GM23338 (cell line): ENCODE measurements around the gene ADGRG4. TPM values are rescaled to one million over a fixed set of nuclear protein-coding genes. Genes with fewer than 3 reads are reported as not detected.

Source experiments
- ATAC-seq: fragments of 200-7000 bp; cut with Tn5 transposase; 3 replicates; pipeline ENCODE4 v1.9.1; 2020
- DNase-seq: peaks from one replicate; pipeline ENCODE4 v3.0.0-alpha.2; 2015; ENCODE audit warnings: low spot score
- H2AFZ ChIP-seq: fragments of 200-600 bp; sonication (generic); 2 replicates; pipeline ENCODE4 v1.8.0; 2016; ENCODE audit warnings: antibody characterized with exemption, mild to moderate bottlenecking, moderate library complexity
- H3F3A ChIP-seq: fragments of 200-600 bp; sonication (generic); replicated peaks from 2 replicates; pipeline ENCODE4 v1.8.0; 2017; ENCODE audit warnings: antibody characterized with exemption, mixed run types, low read depth
- H3K27ac ChIP-seq: fragments of 200-600 bp; sonication (generic); 2 replicates; pipeline ENCODE4 v1.6.1; 2016; ENCODE audit warnings: low read depth
- H3K27me3 ChIP-seq: fragments of 200-600 bp; sonication (generic); 2 replicates; pipeline ENCODE4 v1.8.0; 2016; ENCODE audit warnings: mild to moderate bottlenecking, mixed run types, moderate library complexity; ENCODE audit not compliant: insufficient read depth
- H3K36me3 ChIP-seq: fragments of 200-600 bp; sonication (generic); 2 replicates; pipeline ENCODE4 v1.8.0; 2016; ENCODE audit warnings: mild to moderate bottlenecking; ENCODE audit not compliant: insufficient read depth
- H3K4me1 ChIP-seq: fragments of 200-600 bp; sonication (generic); 2 replicates; pipeline ENCODE4 v1.8.0; 2016; ENCODE audit warnings: mild to moderate bottlenecking, moderate library complexity; ENCODE audit not compliant: insufficient read depth
- H3K4me2 ChIP-seq: fragments of 200-600 bp; sonication (generic); 2 replicates; pipeline ENCODE4 v1.7.1; 2017; ENCODE audit warnings: mixed run types
- H3K4me3 ChIP-seq: fragments of 200-600 bp; sonication (generic); 2 replicates; pipeline ENCODE4 v1.6.1; 2016; ENCODE audit warnings: mixed run types
- H3K79me2 ChIP-seq: fragments of 200-600 bp; sonication (generic); replicated peaks from 2 replicates; pipeline ENCODE4 v1.8.0; 2017; ENCODE audit warnings: mild to moderate bottlenecking; ENCODE audit not compliant: insufficient read depth
- H3K9me2 ChIP-seq: fragments of 200-600 bp; sonication (generic); 2 replicates; pipeline ENCODE4 v1.8.0; 2017; ENCODE audit not compliant: insufficient read depth
- H4K20me1 ChIP-seq: fragments of 200-600 bp; sonication (generic); replicated peaks from 2 replicates; pipeline ENCODE4 v1.8.0; 2017; ENCODE audit warnings: mild to moderate bottlenecking; ENCODE audit not compliant: insufficient read depth
- H3K27ac Mint-ChIP-seq: 2 replicates; pipeline ENCODE4 v1.8.0; 2020; ENCODE audit warnings: inconsistent platforms, mild to moderate bottlenecking, moderate library complexity, mixed read lengths
- H3K27me3 Mint-ChIP-seq: 3 replicates; pipeline ENCODE4 v1.8.0; 2022; ENCODE audit warnings: low read depth, mild to moderate bottlenecking, moderate library complexity, mixed read lengths, inconsistent platforms; ENCODE audit not compliant: insufficient read depth, poor library complexity
- H3K36me3 Mint-ChIP-seq: 3 replicates; pipeline ENCODE4 v1.8.0; 2021; ENCODE audit warnings: low read depth, mild to moderate bottlenecking, inconsistent platforms, moderate library complexity, mixed read lengths
- H3K4me1 Mint-ChIP-seq: 3 replicates; pipeline ENCODE4 v1.8.0; 2020; ENCODE audit warnings: mild to moderate bottlenecking, inconsistent platforms, mixed read lengths
- H3K4me3 Mint-ChIP-seq: 3 replicates; pipeline ENCODE4 v1.8.0; 2021; ENCODE audit warnings: moderate library complexity, mild to moderate bottlenecking, inconsistent platforms, mixed read lengths
- H3K9me3 Mint-ChIP-seq: 3 replicates; pipeline ENCODE4 v1.8.0; 2020; ENCODE audit warnings: moderate library complexity, mild to moderate bottlenecking, inconsistent platforms, mixed read lengths
- CREB1 ChIP-seq: fragments of 250-450 bp; sonication (Bioruptor Pico); IDR thresholded peaks from 2 replicates; pipeline ENCODE4 v1.5.0; 2020; ENCODE audit warnings: low read depth, mild to moderate bottlenecking, moderate library complexity
- EZH2 ChIP-seq: fragments of 200-600 bp; sonication (generic); IDR thresholded peaks from one replicate; pipeline ENCODE4 v1.8.0; 2017; ENCODE audit warnings: antibody characterized with exemption, mild to moderate bottlenecking, low read depth; ENCODE audit not compliant: unreplicated experiment
- EZH2phosphoT487 ChIP-seq: fragments of 200-600 bp; sonication (generic); IDR thresholded peaks from one replicate; pipeline ENCODE4 v1.8.1; 2018; ENCODE audit warnings: antibody characterized with exemption; ENCODE audit not compliant: unreplicated experiment
- JUNB ChIP-seq: IDR thresholded peaks from one replicate; pipeline ENCODE4 v1.6.1; 2016; ENCODE audit warnings: antibody characterized with exemption; ENCODE audit not compliant: unreplicated experiment
- NANOG ChIP-seq: IDR thresholded peaks from 2 replicates; pipeline ENCODE4 v1.6.1; 2016; ENCODE audit warnings: antibody characterized with exemption, borderline replicate concordance
- POLR2AphosphoS5 ChIP-seq: IDR thresholded peaks from 2 replicates; pipeline ENCODE4 v1.6.1; 2016; ENCODE audit warnings: antibody characterized with exemption, low read depth
- STAT1 ChIP-seq: IDR thresholded peaks from one replicate; pipeline ENCODE4 v1.6.1; 2016; ENCODE audit warnings: antibody characterized with exemption; ENCODE audit not compliant: unreplicated experiment
- ZNF114 ChIP-seq: fragments of 250-450 bp; sonication (Bioruptor Pico); IDR thresholded peaks from 2 replicates; pipeline ENCODE4 v1.5.0; 2020; ENCODE audit warnings: mild to moderate bottlenecking, moderate library complexity
- ZNF331 ChIP-seq: fragments of 250-450 bp; sonication (Bioruptor Pico); IDR thresholded peaks from 2 replicates; pipeline ENCODE4 v1.5.0; 2020; ENCODE audit warnings: low read depth, mild to moderate bottlenecking, moderate library complexity
- polyA plus RNA-seq: library from polyadenylated mRNA; unstranded; fragments of >200 nt; fragmentation: Nextera tagmentation; extraction: Ambion mirVana; gene quantifications from 2 replicates; pipeline ENCODE4 v1.2.1, GENCODE V29; 2016
- total RNA-seq: library from RNA; depleted of rRNA; stranded (reverse); fragments of >200 nt; shearing (Covaris generic); gene quantifications from 2 replicates; pipeline ENCODE4 v1.2.3, GENCODE V29; 2014
- TF ChIP-seq, protein P1 (sequence below): IDR thresholded peaks from one replicate; pipeline ENCODE4 v1.6.1; 2018; ENCODE audit warnings: antibody characterized with exemption; ENCODE audit not compliant: unreplicated experiment
- TF ChIP-seq, protein P2 (sequence below): fragments of 250-450 bp; sonication (Bioruptor Pico); IDR thresholded peaks from 2 replicates; pipeline ENCODE4 v1.5.0; 2020; ENCODE audit warnings: mild to moderate bottlenecking, moderate library complexity
- TF ChIP-seq, protein P3 (sequence below): IDR thresholded peaks from 2 replicates; pipeline ENCODE4 v1.6.1; 2016; ENCODE audit warnings: antibody characterized with exemption
- TF ChIP-seq, protein P4 (sequence below), 2 experiments: fragments of 200-600 bp in 1 of 2; sonication (generic) in 1 of 2; conservative IDR thresholded peaks; 2 replicates each; pipeline versions ENCODE4 v1.5.1 to v1.6.1; 2016 to 2017; ENCODE audit warnings: antibody characterized with exemption in 2 of 2, low read depth in 2 of 2, mild to moderate bottlenecking in 2 of 2, moderate library complexity in 1 of 2

The ADGRG4 gene
- total and polyA plus RNA-seq, 2 experiments from 2014 or later = not detected

DNA sequence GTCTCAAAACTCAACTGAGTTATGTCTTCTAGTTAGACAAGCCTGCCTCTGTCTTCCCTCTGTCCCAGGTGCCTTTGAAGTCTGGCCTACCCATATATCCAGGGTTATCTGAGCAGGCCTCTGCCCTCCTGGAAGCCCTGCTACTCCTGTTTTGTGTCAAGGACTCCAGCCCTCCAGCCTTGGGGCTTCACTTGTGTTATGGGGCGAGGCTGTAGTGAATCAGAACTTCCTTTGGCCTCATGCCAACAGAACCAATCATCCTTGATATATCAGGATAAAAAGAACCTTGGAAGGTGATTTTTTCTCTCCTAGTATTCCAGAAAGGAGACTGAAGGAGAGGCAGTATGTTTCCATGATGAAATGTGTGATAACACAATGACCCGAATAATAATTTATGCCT, 8.9 kb upstream of the ADGRG4 start:
- no peaks in the 10 kb centered on the region for H3F3A ChIP-seq
- H4K20me1 ChIP-seq = no peaks in the 10 kb centered on the region
- H3K4me2 ChIP-seq = no peak overlapping the region
- Mint-ChIP-seq H3K27ac (no peak overlapping the region), H3K4me1 (no peaks in the 10 kb centered on the region; the same call in 2 of the 3 replicates), H3K27me3 (no peaks in the 10 kb centered on the region), H3K36me3 (no peaks in the 10 kb centered on the region), H3K9me3 (no peaks in the 10 kb centered on the region), H3K4me3 (no peak overlapping the region)
- no peak overlapping the region for H3K4me3 ChIP-seq
- no peak overlapping the region for H3K27ac ChIP-seq
- ATAC-seq = no peak
- H2AFZ ChIP-seq = no peak overlapping the region
- no peak for DNase-seq
- no peaks in the 10 kb centered on the region for H3K27me3 ChIP-seq
- H3K9me2 ChIP-seq = no peaks in the 10 kb centered on the region
- no peaks in the 10 kb centered on the region for H3K4me1 ChIP-seq
- H3K79me2 ChIP-seq = no peaks in the 10 kb centered on the region
- no peaks in the 10 kb centered on the region for H3K36me3 ChIP-seq
- TF ChIP-seq, protein P1, sequence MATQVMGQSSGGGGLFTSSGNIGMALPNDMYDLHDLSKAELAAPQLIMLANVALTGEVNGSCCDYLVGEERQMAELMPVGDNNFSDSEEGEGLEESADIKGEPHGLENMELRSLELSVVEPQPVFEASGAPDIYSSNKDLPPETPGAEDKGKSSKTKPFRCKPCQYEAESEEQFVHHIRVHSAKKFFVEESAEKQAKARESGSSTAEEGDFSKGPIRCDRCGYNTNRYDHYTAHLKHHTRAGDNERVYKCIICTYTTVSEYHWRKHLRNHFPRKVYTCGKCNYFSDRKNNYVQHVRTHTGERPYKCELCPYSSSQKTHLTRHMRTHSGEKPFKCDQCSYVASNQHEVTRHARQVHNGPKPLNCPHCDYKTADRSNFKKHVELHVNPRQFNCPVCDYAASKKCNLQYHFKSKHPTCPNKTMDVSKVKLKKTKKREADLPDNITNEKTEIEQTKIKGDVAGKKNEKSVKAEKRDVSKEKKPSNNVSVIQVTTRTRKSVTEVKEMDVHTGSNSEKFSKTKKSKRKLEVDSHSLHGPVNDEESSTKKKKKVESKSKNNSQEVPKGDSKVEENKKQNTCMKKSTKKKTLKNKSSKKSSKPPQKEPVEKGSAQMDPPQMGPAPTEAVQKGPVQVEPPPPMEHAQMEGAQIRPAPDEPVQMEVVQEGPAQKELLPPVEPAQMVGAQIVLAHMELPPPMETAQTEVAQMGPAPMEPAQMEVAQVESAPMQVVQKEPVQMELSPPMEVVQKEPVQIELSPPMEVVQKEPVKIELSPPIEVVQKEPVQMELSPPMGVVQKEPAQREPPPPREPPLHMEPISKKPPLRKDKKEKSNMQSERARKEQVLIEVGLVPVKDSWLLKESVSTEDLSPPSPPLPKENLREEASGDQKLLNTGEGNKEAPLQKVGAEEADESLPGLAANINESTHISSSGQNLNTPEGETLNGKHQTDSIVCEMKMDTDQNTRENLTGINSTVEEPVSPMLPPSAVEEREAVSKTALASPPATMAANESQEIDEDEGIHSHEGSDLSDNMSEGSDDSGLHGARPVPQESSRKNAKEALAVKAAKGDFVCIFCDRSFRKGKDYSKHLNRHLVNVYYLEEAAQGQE = no peak
- no peak for TF ChIP-seq ZNF114 (CRISPR knock-in tag)
- no peak for TF ChIP-seq EZH2
- TF ChIP-seq, protein P2, sequence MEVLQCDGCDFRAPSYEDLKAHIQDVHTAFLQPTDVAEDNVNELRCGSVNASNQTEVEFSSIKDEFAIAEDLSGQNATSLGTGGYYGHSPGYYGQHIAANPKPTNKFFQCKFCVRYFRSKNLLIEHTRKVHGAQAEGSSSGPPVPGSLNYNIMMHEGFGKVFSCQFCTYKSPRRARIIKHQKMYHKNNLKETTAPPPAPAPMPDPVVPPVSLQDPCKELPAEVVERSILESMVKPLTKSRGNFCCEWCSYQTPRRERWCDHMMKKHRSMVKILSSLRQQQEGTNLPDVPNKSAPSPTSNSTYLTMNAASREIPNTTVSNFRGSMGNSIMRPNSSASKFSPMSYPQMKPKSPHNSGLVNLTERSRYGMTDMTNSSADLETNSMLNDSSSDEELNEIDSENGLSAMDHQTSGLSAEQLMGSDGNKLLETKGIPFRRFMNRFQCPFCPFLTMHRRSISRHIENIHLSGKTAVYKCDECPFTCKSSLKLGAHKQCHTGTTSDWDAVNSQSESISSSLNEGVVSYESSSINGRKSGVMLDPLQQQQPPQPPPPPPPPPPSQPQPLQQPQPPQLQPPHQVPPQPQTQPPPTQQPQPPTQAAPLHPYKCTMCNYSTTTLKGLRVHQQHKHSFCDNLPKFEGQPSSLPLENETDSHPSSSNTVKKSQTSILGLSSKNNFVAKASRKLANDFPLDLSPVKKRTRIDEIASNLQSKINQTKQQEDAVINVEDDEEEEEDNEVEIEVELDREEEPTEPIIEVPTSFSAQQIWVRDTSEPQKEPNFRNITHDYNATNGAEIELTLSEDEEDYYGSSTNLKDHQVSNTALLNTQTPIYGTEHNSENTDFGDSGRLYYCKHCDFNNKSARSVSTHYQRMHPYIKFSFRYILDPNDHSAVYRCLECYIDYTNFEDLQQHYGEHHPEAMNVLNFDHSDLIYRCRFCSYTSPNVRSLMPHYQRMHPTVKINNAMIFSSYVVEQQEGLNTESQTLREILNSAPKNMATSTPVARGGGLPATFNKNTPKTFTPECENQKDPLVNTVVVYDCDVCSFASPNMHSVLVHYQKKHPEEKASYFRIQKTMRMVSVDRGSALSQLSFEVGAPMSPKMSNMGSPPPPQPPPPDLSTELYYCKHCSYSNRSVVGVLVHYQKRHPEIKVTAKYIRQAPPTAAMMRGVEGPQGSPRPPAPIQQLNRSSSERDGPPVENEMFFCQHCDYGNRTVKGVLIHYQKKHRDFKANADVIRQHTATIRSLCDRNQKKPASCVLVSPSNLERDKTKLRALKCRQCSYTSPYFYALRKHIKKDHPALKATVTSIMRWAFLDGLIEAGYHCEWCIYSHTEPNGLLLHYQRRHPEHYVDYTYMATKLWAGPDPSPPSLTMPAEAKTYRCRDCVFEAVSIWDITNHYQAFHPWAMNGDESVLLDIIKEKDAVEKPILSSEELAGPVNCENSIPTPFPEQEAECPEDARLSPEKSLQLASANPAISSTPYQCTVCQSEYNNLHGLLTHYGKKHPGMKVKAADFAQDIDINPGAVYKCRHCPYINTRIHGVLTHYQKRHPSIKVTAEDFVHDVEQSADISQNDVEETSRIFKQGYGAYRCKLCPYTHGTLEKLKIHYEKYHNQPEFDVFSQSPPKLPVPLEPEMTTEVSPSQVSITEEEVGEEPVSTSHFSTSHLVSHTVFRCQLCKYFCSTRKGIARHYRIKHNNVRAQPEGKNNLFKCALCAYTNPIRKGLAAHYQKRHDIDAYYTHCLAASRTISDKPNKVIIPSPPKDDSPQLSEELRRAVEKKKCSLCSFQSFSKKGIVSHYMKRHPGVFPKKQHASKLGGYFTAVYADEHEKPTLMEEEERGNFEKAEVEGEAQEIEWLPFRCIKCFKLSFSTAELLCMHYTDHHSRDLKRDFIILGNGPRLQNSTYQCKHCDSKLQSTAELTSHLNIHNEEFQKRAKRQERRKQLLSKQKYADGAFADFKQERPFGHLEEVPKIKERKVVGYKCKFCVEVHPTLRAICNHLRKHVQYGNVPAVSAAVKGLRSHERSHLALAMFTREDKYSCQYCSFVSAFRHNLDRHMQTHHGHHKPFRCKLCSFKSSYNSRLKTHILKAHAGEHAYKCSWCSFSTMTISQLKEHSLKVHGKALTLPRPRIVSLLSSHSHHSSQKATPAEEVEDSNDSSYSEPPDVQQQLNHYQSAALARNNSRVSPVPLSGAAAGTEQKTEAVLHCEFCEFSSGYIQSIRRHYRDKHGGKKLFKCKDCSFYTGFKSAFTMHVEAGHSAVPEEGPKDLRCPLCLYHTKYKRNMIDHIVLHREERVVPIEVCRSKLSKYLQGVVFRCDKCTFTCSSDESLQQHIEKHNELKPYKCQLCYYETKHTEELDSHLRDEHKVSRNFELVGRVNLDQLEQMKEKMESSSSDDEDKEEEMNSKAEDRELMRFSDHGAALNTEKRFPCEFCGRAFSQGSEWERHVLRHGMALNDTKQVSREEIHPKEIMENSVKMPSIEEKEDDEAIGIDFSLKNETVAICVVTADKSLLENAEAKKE (CRISPR knock-in tag) = no peak
- TF ChIP-seq STAT1 = no peak
- no peak for TF ChIP-seq CREB1 (CRISPR knock-in tag)
- no peak for TF ChIP-seq EZH2phosphoT487
- no peak for TF ChIP-seq NANOG
- TF ChIP-seq, protein P3, sequence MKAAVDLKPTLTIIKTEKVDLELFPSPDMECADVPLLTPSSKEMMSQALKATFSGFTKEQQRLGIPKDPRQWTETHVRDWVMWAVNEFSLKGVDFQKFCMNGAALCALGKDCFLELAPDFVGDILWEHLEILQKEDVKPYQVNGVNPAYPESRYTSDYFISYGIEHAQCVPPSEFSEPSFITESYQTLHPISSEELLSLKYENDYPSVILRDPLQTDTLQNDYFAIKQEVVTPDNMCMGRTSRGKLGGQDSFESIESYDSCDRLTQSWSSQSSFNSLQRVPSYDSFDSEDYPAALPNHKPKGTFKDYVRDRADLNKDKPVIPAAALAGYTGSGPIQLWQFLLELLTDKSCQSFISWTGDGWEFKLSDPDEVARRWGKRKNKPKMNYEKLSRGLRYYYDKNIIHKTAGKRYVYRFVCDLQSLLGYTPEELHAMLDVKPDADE = no peak
- no peak for TF ChIP-seq JUNB
- no peak for TF ChIP-seq POLR2AphosphoS5
- TF ChIP-seq ZNF331 (CRISPR knock-in tag) = no peak
- TF ChIP-seq, protein P4, sequence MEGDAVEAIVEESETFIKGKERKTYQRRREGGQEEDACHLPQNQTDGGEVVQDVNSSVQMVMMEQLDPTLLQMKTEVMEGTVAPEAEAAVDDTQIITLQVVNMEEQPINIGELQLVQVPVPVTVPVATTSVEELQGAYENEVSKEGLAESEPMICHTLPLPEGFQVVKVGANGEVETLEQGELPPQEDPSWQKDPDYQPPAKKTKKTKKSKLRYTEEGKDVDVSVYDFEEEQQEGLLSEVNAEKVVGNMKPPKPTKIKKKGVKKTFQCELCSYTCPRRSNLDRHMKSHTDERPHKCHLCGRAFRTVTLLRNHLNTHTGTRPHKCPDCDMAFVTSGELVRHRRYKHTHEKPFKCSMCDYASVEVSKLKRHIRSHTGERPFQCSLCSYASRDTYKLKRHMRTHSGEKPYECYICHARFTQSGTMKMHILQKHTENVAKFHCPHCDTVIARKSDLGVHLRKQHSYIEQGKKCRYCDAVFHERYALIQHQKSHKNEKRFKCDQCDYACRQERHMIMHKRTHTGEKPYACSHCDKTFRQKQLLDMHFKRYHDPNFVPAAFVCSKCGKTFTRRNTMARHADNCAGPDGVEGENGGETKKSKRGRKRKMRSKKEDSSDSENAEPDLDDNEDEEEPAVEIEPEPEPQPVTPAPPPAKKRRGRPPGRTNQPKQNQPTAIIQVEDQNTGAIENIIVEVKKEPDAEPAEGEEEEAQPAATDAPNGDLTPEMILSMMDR (conservative IDR thresholded peaks at IDR 0.05; ENCODE audit: low read depth in 2 of 2) = no peak
